Panc1 (cell line): ENCODE data around the gene PROK2. TPM values are rescaled to one million over a fixed set of nuclear protein-coding genes. Genes with fewer than 3 reads are reported as not detected.

ENCODE experiments used
- ATAC-seq: fragments of 200-7000 bp; cut with Tn5 transposase; 2 replicates; pipeline ENCODE4 v1.9.1; 2020; ENCODE audit warnings: mild to moderate bottlenecking, moderate library complexity
- BruUV-seq: library from RNA; stranded (reverse); fragments of 400-500 nt; replicated peaks from 2 replicates; lab custom pipeline; 2021; lab: Mats Ljungman, UMichigan
- CTCF ChIA-PET: fragments of 300-600 bp; sonication (Branson Sonifier 250); formaldehyde crosslinking; loops from one replicate; lab custom pipeline; 2022; ENCODE audit warnings: antibody characterized with exemption; lab: Charles Lee
- POLR2A ChIA-PET: fragments of 300-600 bp; sonication (Branson Sonifier 250); formaldehyde crosslinking; loops from one replicate; lab custom pipeline; 2022; ENCODE audit warnings: antibody characterized with exemption; lab: Charles Lee
- DNase-seq: peaks from one replicate; pipeline ENCODE4 v3.0.0-alpha.2; 2010; ENCODE audit warnings: low read depth, low spot score
- H3K27ac ChIP-seq: 2 replicates; pipeline ENCODE4 v1.5.1; 2011; ENCODE audit warnings: mild to moderate bottlenecking, low read length, inconsistent platforms
- H3K27me3 ChIP-seq: fragments of 200-500 bp; sonication (Bioruptor generic); 2 replicates; pipeline ENCODE4 v1.6.0; 2014; ENCODE audit warnings: low read length, inconsistent platforms; ENCODE audit not compliant: control insufficient read depth, insufficient read depth
- H3K36me3 ChIP-seq: fragments of 200-500 bp; sonication (Bioruptor generic); 2 replicates; pipeline ENCODE4 v1.5.1; 2014; ENCODE audit warnings: inconsistent platforms, mild to moderate bottlenecking, low read length, moderate library complexity; ENCODE audit not compliant: control insufficient read depth, insufficient read depth
- H3K4me1 ChIP-seq: 2 replicates; pipeline ENCODE4 v1.5.1; 2011; ENCODE audit warnings: inconsistent platforms, mild to moderate bottlenecking, low read length, moderate library complexity; ENCODE audit not compliant: control insufficient read depth, insufficient read depth
- H3K4me3 ChIP-seq, 2 experiments: 2 replicates each; pipeline ENCODE4 v1.5.1; 2011 to 2012; ENCODE audit warnings: low read depth in 2 of 2, low read length in 2 of 2, mild to moderate bottlenecking in 2 of 2, inconsistent platforms in 1 of 2, moderate library complexity in 1 of 2
- H3K9me3 ChIP-seq: fragments of 200-500 bp; sonication (Bioruptor generic); 2 replicates; pipeline ENCODE4 v1.5.1; 2014; ENCODE audit warnings: low read depth, mild to moderate bottlenecking, inconsistent platforms, low read length, moderate library complexity; ENCODE audit not compliant: control insufficient read depth, insufficient read depth
- POLR2AphosphoS5 ChIP-seq: IDR thresholded peaks from 2 replicates; pipeline ENCODE4 v1.6.1; 2012; ENCODE audit warnings: mild to moderate bottlenecking, low read depth, low read length, moderate library complexity
- SIN3A ChIP-seq: IDR thresholded peaks from 2 replicates; pipeline ENCODE4 v1.6.1; 2012; ENCODE audit warnings: low read depth, mild to moderate bottlenecking, low read length, moderate library complexity, borderline replicate concordance; ENCODE audit not compliant: insufficient read depth
- TCF7L2 ChIP-seq: IDR thresholded peaks from 2 replicates; pipeline ENCODE4 v1.6.1; 2011; ENCODE audit warnings: mild to moderate bottlenecking, low read depth, low read length, inconsistent platforms
- in situ Hi-C: cut with HindIII; loops from 2 replicates; pipeline ENCODE4 v1.10.0; 2016; ENCODE audit warnings: low sequenced_read_pairs, low pct_unique_long_range_greater_than_20kb
- intact Hi-C: fragments of 100-400 bp; cut with micrococcal nuclease; formaldehyde crosslinking; loops from one replicate; pipeline ENCODE4 v1.10.0; 2022; ENCODE audit not compliant: unreplicated experiment
- total RNA-seq: library from RNA; stranded (reverse); gene quantifications from one replicate; pipeline ENCODE4 v1.2.1, GENCODE V29; 2021; ENCODE audit not compliant: unreplicated experiment
- TF ChIP-seq, protein P1 (sequence below): fragments of 450-650 bp; IDR thresholded peaks from 2 replicates; pipeline ENCODE4 v1.5.1; 2017; ENCODE audit warnings: mild to moderate bottlenecking
- TF ChIP-seq, protein P2 (sequence below), 2 experiments: IDR thresholded peaks; 2 replicates each; pipeline ENCODE4 v1.6.1; 2011 to 2012; ENCODE audit warnings: low read depth in 2 of 2, control low read depth in 1 of 2, low read length in 1 of 2, mild to moderate bottlenecking in 1 of 2, moderate library complexity in 1 of 2; ENCODE audit not compliant: insufficient read depth in 1 of 2

PROK2 gene
- total RNA-seq, 1 experiment from 2014 or later: not detected

DNA sequence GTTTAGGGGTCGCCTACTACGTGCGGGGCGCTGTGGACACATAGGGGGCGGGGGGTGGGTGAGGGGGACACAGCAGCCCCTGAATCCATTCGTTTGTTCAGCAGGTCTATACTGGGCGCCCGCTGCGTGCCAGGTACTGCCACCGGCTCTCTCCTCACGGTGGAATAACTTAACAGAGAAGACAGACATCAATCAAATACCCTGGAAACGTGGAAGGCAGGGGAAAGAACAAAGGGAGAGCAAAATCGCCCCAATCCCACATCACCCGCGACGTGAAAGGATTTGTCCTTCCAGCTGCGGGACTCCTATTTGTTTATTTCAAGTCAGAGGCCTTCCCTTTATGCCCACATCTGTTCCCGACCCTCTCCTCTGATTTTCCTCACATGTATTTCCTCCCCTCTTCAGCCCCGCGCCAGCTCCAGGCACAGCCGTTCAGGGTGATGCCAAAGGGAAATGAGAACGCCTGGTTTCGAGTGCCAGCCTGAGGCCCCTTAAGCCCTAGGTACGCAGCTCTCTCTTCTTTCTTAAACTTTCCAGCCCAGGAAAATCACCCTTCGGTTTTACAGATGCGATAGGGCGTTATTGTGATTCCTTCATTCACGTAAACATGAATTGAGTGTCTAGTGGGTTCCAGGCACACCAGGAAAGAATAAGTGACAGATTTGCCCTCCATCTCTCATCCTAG lies 726 bp upstream of the PROK2 start:
- H3K36me3 ChIP-seq: no peaks in the 10 kb centered on the region; the same call in 1 of the 2 replicates
- in situ Hi-C loops: no loop called here
- no peaks in the 10 kb centered on the region for H3K9me3 ChIP-seq
- intact Hi-C loops: no loop called here
- ChIA-PET POLR2A (no interaction called here), CTCF (no interaction called here)
- no peaks in the 10 kb centered on the region for H3K4me1 ChIP-seq
- DNase-seq: no peak
- BruUV-seq: no TSS peak
- H3K27me3 ChIP-seq: peaks cover 26% of the 10 kb centered on the region
- TF ChIP-seq, protein P1, sequence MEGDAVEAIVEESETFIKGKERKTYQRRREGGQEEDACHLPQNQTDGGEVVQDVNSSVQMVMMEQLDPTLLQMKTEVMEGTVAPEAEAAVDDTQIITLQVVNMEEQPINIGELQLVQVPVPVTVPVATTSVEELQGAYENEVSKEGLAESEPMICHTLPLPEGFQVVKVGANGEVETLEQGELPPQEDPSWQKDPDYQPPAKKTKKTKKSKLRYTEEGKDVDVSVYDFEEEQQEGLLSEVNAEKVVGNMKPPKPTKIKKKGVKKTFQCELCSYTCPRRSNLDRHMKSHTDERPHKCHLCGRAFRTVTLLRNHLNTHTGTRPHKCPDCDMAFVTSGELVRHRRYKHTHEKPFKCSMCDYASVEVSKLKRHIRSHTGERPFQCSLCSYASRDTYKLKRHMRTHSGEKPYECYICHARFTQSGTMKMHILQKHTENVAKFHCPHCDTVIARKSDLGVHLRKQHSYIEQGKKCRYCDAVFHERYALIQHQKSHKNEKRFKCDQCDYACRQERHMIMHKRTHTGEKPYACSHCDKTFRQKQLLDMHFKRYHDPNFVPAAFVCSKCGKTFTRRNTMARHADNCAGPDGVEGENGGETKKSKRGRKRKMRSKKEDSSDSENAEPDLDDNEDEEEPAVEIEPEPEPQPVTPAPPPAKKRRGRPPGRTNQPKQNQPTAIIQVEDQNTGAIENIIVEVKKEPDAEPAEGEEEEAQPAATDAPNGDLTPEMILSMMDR: no peak
- TF ChIP-seq SIN3A (no peak), TCF7L2 (no peak), POLR2AphosphoS5 (no peak)
- TF ChIP-seq, protein P2, sequence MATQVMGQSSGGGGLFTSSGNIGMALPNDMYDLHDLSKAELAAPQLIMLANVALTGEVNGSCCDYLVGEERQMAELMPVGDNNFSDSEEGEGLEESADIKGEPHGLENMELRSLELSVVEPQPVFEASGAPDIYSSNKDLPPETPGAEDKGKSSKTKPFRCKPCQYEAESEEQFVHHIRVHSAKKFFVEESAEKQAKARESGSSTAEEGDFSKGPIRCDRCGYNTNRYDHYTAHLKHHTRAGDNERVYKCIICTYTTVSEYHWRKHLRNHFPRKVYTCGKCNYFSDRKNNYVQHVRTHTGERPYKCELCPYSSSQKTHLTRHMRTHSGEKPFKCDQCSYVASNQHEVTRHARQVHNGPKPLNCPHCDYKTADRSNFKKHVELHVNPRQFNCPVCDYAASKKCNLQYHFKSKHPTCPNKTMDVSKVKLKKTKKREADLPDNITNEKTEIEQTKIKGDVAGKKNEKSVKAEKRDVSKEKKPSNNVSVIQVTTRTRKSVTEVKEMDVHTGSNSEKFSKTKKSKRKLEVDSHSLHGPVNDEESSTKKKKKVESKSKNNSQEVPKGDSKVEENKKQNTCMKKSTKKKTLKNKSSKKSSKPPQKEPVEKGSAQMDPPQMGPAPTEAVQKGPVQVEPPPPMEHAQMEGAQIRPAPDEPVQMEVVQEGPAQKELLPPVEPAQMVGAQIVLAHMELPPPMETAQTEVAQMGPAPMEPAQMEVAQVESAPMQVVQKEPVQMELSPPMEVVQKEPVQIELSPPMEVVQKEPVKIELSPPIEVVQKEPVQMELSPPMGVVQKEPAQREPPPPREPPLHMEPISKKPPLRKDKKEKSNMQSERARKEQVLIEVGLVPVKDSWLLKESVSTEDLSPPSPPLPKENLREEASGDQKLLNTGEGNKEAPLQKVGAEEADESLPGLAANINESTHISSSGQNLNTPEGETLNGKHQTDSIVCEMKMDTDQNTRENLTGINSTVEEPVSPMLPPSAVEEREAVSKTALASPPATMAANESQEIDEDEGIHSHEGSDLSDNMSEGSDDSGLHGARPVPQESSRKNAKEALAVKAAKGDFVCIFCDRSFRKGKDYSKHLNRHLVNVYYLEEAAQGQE (IDR thresholded peaks at IDR 0.05; ENCODE audit: insufficient read depth in 1 of 2, low read depth in 2 of 2, low read length in 1 of 2): no peak
- H3K27ac ChIP-seq: no peak overlapping the region
- ATAC-seq: no peak
- no peak overlapping the region for H3K4me3 ChIP-seq

DNA sequence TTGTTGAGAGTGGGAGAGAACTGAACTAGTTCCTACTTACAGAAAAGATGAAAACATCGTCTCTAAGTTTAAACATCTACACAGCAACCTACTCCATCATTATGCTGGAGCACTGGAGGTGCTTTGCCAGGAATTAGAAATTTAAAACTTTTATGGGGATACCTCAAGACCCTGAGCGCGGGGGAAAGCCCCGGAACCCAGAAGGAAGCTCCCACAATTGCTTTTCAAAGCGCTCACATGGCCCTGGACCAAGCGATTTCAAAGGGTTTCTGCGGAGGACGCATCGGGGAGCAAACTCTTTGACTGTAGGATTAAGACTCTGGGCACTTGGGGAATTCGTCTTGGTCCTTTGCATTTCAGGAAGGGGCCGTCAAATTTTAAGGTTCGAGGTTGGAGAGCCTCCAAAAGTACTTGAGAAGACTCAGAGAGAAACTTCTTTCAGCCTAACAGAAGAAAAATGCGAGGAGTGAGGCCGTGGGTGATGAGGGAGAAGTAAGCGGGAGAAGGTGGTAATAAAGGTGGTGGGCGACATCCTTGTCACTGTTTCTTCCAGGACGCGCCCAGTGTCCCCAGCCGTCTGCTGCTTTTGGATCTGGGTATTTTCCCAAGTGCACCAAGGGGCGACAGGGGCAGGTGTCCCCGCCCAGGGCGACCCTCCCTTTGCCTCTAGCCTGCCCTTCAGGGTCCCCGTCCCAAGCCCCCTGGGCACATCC lies 591 bp downstream of the PROK2 start:
- Histone ChIP-seq H3K4me3 (no peak overlapping the region), H3K9me3 (no peaks in the 10 kb centered on the region), H3K27ac (no peak overlapping the region), H3K4me1 (no peaks in the 10 kb centered on the region), H3K36me3 (no peaks in the 10 kb centered on the region; the same call in 1 of the 2 replicates), H3K27me3 (peaks cover 26% of the 10 kb centered on the region)
- ChIA-PET POLR2A (no interaction called here), CTCF (no interaction called here)
- intact Hi-C loops (no loop called here), in situ Hi-C loops (no loop called here)
- ATAC-seq (no peak), DNase-seq (no peak)
- BruUV-seq: no TSS peak
- TF ChIP-seq, protein P2 (IDR thresholded peaks at IDR 0.05; ENCODE audit: insufficient read depth in 1 of 2, low read depth in 2 of 2, low read length in 1 of 2): no peak
- TF ChIP-seq POLR2AphosphoS5 (no peak), TCF7L2 (no peak), SIN3A (no peak)
- TF ChIP-seq, protein P1: no peak
